T-helper 1 cell treated with Interleukin-12 subunit alpha and Interleukin-12 subunit beta and Interleukin-4 antibody, amounts not matched to agents 30 μg/mL and 1 μg/mL, for 36 hours (primary cell): Measurements from ENCODE around the gene COL4A2.
A peak's percentile ranks its signal among the peaks of the same experiment; 100 is the strongest.
"Not testable (repeated sequence)": the region's sequence is repeated elsewhere in the genome, so short reads cannot be mapped to it uniquely, and the experiment has no call there.

ENCODE experiments used
- H3K27ac Mint-ChIP-seq: one replicate; pipeline ENCODE4 v1.8.0; 2021; ENCODE audit warnings: mild to moderate bottlenecking, mixed read lengths
- H3K27me3 Mint-ChIP-seq: one replicate; pipeline ENCODE4 v1.8.0; 2021; ENCODE audit warnings: low read depth, mixed read lengths
- H3K36me3 Mint-ChIP-seq: one replicate; pipeline ENCODE4 v1.8.0; 2021; ENCODE audit warnings: low read depth, mixed read lengths
- H3K4me1 Mint-ChIP-seq: one replicate; pipeline ENCODE4 v1.8.0; 2021; ENCODE audit warnings: low read depth, mixed read lengths
- H3K4me3 Mint-ChIP-seq: one replicate; pipeline ENCODE4 v1.8.0; 2021; ENCODE audit warnings: mild to moderate bottlenecking, moderate library complexity, mixed read lengths
- H3K9me3 Mint-ChIP-seq: one replicate; pipeline ENCODE4 v1.8.0; 2021; ENCODE audit warnings: mixed read lengths

The COL4A2 gene

GRCh38 chr13:110447058-110447511 is 140.0 kb downstream of the COL4A2 start:
- Mint-ChIP-seq H3K4me3 (no peak overlapping the region), H3K27me3 (peaks cover 18% of the 10 kb centered on the region), H3K27ac (no peak overlapping the region), H3K36me3 (no peaks in the 10 kb centered on the region), H3K4me1 (no peaks in the 10 kb centered on the region), H3K9me3 (no peaks in the 10 kb centered on the region)

- Mint-ChIP-seq H3K4me3 (no peak overlapping the region), H3K9me3 (no peaks in the 10 kb centered on the region), H3K4me1 (no peaks in the 10 kb centered on the region), H3K36me3 (no peaks in the 10 kb centered on the region), H3K27me3 (peaks cover 18% of the 10 kb centered on the region), H3K27ac (no peak overlapping the region)
These were observed 140.7 kb downstream of the COL4A2 start for GRCh38 chr13:110447801-110448200.

DNA sequence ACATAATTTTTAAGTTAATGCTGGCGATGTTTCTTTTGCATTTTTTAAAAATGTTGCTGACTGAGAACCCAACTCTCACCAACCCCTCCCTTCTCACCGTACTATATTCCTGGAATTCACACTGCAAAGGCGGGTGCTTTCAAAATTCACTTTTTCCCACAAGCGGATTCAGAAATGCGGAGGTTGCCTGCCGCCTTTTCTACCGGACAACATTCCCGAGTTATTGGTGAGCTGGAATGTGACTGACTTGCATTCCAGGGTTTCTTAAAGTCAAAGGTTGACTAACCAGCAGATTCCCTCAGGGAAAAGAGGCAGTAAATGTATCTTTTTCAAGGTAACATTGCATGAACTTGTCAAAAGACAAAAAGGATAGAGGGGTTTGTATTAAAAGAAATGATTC is 141.1 kb downstream of the COL4A2 start:
- Mint-ChIP-seq H3K27me3 (peaks cover 18% of the 10 kb centered on the region), H3K9me3 (no peaks in the 10 kb centered on the region), H3K36me3 (no peaks in the 10 kb centered on the region), H3K27ac (no peak overlapping the region), H3K4me1 (no peaks in the 10 kb centered on the region), H3K4me3 (no peak overlapping the region)

- Mint-ChIP-seq H3K9me3 (no peaks in the 10 kb centered on the region), H3K4me1 (no peaks in the 10 kb centered on the region), H3K27me3 (peaks cover 18% of the 10 kb centered on the region), H3K4me3 (no peak overlapping the region), H3K36me3 (no peaks in the 10 kb centered on the region), H3K27ac (no peak overlapping the region)
These were observed 141.6 kb downstream of the COL4A2 start for GRCh38 chr13:110448677-110449076.

GRCh38 chr13:110449219-110450015 is 142.3 kb downstream of the COL4A2 start:
- no peaks in the 10 kb centered on the region for H3K9me3 Mint-ChIP-seq
- H3K27me3 Mint-ChIP-seq = peaks cover 18% of the 10 kb centered on the region
- H3K27ac Mint-ChIP-seq = no peak overlapping the region
- H3K4me1 Mint-ChIP-seq = no peaks in the 10 kb centered on the region
- H3K4me3 Mint-ChIP-seq = no peak overlapping the region
- no peaks in the 10 kb centered on the region for H3K36me3 Mint-ChIP-seq

GRCh38 chr13:110450016-110450900 is 143.2 kb downstream of the COL4A2 start:
- H3K27me3 Mint-ChIP-seq = peaks cover 20% of the 10 kb centered on the region
- H3K4me1 Mint-ChIP-seq = no peaks in the 10 kb centered on the region
- no peaks in the 10 kb centered on the region for H3K9me3 Mint-ChIP-seq
- H3K4me3 Mint-ChIP-seq = no peak overlapping the region
- no peak overlapping the region for H3K27ac Mint-ChIP-seq
- no peaks in the 10 kb centered on the region for H3K36me3 Mint-ChIP-seq

- no peaks in the 10 kb centered on the region for H3K9me3 Mint-ChIP-seq
- peaks cover 25% of the 10 kb centered on the region for H3K27me3 Mint-ChIP-seq
- H3K27ac Mint-ChIP-seq = no peak overlapping the region
- H3K4me3 Mint-ChIP-seq = no peak overlapping the region
- no peaks in the 10 kb centered on the region for H3K36me3 Mint-ChIP-seq
- H3K4me1 Mint-ChIP-seq = peaks cover 3% of the 10 kb centered on the region
These were observed 144.1 kb downstream of the COL4A2 start for GRCh38 chr13:110450941-110451730.

- H3K27me3 Mint-ChIP-seq = peaks cover 23% of the 10 kb centered on the region
- H3K9me3 Mint-ChIP-seq, H3K36me3 Mint-ChIP-seq, H3K4me3 Mint-ChIP-seq, H3K4me1 Mint-ChIP-seq, H3K27ac Mint-ChIP-seq: not testable (repeated sequence)
These were observed 146.0 kb downstream of the COL4A2 start for GRCh38 chr13:110453091-110453490.

GRCh38 chr13:110453797-110454196 is 146.7 kb downstream of the COL4A2 start:
- Mint-ChIP-seq H3K27me3 (peaks cover 23% of the 10 kb centered on the region), H3K9me3 (no peaks in the 10 kb centered on the region), H3K27ac (no peak overlapping the region), H3K36me3 (no peaks in the 10 kb centered on the region), H3K4me1 (peaks cover 4% of the 10 kb centered on the region), H3K4me3 (no peak overlapping the region)

DNA sequence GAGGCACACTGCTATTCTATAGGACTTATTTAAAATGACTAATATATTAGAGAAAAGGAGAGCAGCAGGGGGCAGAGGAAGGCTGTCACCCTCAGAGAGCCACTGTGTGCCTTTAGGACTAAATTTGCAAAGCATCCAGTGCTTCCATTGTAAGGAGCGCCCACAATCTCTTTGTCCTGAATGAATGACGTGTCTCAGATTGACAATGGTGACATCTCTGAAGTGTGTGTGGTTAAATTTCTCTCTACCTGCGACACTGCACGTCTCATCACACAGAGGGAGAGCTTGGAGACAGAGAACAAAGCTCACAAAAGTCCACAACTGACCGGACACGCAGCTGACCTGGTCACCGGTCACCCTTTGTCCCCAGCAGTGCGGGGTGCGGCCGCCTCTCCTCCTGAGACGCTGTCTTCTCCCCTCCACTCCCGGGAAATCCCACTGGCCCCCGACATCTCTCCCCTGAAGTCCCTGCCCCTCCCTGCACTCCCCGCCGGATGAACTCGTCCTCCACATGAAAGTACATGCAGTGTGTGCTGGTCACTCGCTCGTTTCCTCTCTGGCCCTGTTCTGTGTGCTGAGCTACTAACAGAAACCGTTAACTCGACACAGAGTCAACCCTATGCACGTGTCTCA is 147.3 kb downstream of the COL4A2 start:
- Mint-ChIP-seq H3K27me3 (peaks cover 23% of the 10 kb centered on the region), H3K36me3 (no peaks in the 10 kb centered on the region), H3K4me3 (no peak overlapping the region), H3K4me1 (peaks cover 4% of the 10 kb centered on the region), H3K27ac (no peak overlapping the region), H3K9me3 (no peaks in the 10 kb centered on the region)

DNA sequence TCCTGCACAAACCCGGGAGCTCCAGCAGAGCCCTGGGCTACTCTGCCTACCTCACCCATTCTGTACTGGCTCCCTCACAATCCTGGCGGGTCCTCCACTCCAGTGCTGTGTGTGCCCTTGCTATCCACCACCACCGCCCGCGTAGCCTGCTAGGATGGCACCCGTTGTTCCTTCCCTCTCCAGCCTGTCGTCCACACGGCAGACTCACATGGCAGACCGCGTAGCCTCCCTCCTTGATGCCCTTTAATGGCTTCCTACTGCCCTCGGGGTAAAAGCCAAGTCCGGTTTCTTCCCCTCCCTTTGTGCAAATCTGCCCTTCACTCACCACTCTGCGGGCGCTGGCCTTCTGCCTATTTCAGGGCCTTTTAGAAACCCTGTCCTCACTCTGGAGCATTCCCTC is 147.9 kb downstream of the COL4A2 start:
- Mint-ChIP-seq H3K27me3 (peaks cover 23% of the 10 kb centered on the region), H3K4me3 (no peak overlapping the region), H3K9me3 (no peaks in the 10 kb centered on the region), H3K36me3 (no peaks in the 10 kb centered on the region), H3K4me1 (peaks cover 4% of the 10 kb centered on the region), H3K27ac (no peak overlapping the region)

DNA sequence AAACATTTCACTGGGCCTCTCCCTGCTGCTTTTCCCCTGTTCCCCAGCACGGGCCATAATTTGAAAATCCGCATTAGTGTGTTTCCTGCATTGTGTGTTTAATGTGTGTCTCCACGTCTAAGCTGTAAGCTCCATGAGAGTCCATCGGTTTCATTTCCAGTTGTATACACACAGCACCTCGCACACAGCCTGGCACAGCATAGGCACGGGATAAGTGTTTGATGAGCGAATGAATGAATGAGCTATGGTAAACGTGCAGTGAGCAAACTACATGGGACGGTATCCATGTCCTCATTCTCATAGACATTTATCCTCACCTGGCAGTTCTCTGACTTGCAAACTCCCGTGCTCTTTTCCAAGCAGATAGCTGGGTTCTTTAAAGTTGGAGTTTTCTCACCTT is 148.4 kb downstream of the COL4A2 start:
- Mint-ChIP-seq H3K4me3 (no peak overlapping the region), H3K36me3 (no peaks in the 10 kb centered on the region), H3K9me3 (no peaks in the 10 kb centered on the region), H3K27me3 (peaks cover 23% of the 10 kb centered on the region), H3K27ac (no peak overlapping the region), H3K4me1 (peaks cover 4% of the 10 kb centered on the region)

DNA sequence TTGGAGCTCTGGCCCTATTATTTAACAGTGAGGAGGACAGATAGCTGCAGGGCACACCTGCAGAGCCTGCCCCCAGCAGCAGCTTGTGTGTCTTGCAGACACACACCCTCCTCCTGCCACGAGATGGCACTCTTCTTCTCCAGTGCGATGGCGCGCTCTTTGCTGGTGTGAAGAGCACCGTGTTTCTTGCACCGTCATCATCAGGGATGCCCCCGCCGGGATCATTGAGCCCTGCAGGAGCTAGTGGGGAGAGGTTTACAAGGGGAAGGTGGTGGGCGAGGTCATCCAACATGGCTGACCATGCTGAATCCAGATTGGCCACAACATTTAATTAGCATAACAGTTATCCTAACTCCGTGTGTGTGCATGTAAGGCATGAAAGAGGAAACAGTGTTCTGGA is 148.9 kb downstream of the COL4A2 start:
- H3K27ac Mint-ChIP-seq = no peak overlapping the region
- H3K4me1 Mint-ChIP-seq = peaks cover 4% of the 10 kb centered on the region
- no peaks in the 10 kb centered on the region for H3K9me3 Mint-ChIP-seq
- no peaks in the 10 kb centered on the region for H3K36me3 Mint-ChIP-seq
- H3K27me3 Mint-ChIP-seq = peaks cover 23% of the 10 kb centered on the region
- H3K4me3 Mint-ChIP-seq = peak overlapping the region; percentile 21

- no peaks in the 10 kb centered on the region for H3K9me3 Mint-ChIP-seq
- H3K27ac Mint-ChIP-seq = no peak overlapping the region
- H3K27me3 Mint-ChIP-seq = peaks cover 19% of the 10 kb centered on the region
- H3K4me1 Mint-ChIP-seq = peaks cover 4% of the 10 kb centered on the region
- H3K36me3 Mint-ChIP-seq = no peaks in the 10 kb centered on the region
- no peak overlapping the region for H3K4me3 Mint-ChIP-seq
These were observed 149.5 kb downstream of the COL4A2 start for GRCh38 chr13:110456550-110456949.
